Breast epithelium (tissue), 3 donors: ENCODE measurements around the gene MEG3.

Experiments used
- CTCF ChIP-seq, 3 donors: fragments of 450-650 bp; IDR thresholded peaks; one replicate each; pipeline ENCODE4 v1.5.1; 2016 to 2017; ENCODE audit warnings: antibody characterized with exemption in 3 of 3, mild to moderate bottlenecking in 3 of 3, moderate library complexity in 3 of 3
- POLR2A ChIP-seq: fragments of 450-650 bp; IDR thresholded peaks from one replicate; pipeline ENCODE4 v1.6.1; 2016; ENCODE audit warnings: antibody characterized with exemption, mild to moderate bottlenecking, moderate library complexity
- POLR2AphosphoS5 ChIP-seq, 3 donors: sonication (generic); formaldehyde crosslinking; IDR thresholded peaks; one replicate each; pipeline ENCODE4 v1.6.1; 2017; ENCODE audit warnings: antibody characterized with exemption in 3 of 3

GRCh38 chr14:100779691-100780080, 46.2 kb upstream of the MEG3 start:
- no peak for TF ChIP-seq CTCF (IDR thresholded peaks at IDR 0.05)
- TF ChIP-seq POLR2A: no peak
- no peak for TF ChIP-seq POLR2AphosphoS5 (IDR thresholded peaks at IDR 0.05)
